ENCODE data around the gene LSS. TPM values are rescaled to one million over a fixed set of nuclear protein-coding genes. Genes with fewer than 3 reads are reported as not detected.
"Not testable (repeated sequence)": the region's sequence is repeated elsewhere in the genome, so short reads cannot be mapped to it uniquely, and the experiment has no call there.

The LSS gene
- total and polyA plus RNA-seq, 8 donors = 34.9 to 184 (median 54.5) TPM

DNA sequence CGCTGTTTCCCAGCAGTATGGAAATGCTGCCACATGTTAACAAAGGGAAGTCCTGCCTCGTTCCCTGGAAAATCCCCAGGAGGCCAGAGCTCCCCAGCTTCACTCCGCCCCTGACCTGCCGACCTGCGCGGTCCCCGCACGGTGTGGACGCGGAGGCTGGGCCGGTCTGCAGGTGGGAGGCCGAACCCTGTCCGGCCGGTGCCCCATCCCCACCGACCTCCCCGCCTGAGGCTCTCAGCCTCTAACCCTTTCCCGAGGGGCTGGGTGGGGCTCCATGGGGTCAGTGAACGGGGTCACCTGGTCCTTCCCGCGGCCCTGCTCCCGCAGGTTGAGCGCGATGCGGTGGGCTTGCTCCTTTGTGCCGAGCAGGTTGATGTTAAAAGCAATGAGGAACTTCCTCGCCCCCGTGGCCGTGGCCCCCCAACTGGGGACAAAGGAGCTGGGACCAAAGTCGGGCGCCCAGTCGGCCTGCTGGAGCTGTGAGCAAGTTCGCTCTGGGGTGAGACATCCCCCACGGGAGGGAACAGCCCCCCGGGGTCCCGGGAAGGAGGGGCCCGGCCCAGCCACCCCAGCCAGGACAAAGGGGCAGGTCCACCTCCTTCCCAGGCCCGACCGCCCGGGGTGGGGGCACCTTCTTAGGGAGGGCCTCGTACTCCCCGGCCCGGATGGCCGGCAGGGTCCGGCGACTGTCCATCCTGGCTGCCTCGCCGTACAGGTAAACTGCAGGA, 77.1 kb downstream of the LSS start:
- H3K9me3 ChIP-seq = no peaks in the 10 kb centered on the region
- ATAC-seq (no peak), DNase-seq (peak in 2 of 4 donors; percentile 28 to 83)
- peaks cover 0 to 15% of the 10 kb centered on the region in 2 donors for H3K27me3 ChIP-seq
- peaks cover 0 to 7% of the 10 kb centered on the region in 2 donors for H3K4me1 ChIP-seq
- no peaks in the 10 kb centered on the region for H3K36me3 ChIP-seq
- no peak overlapping the region for H3K27ac ChIP-seq
- intact Hi-C loops (cut with DNase I) = no loop called here
- TF ChIP-seq, protein P1, sequence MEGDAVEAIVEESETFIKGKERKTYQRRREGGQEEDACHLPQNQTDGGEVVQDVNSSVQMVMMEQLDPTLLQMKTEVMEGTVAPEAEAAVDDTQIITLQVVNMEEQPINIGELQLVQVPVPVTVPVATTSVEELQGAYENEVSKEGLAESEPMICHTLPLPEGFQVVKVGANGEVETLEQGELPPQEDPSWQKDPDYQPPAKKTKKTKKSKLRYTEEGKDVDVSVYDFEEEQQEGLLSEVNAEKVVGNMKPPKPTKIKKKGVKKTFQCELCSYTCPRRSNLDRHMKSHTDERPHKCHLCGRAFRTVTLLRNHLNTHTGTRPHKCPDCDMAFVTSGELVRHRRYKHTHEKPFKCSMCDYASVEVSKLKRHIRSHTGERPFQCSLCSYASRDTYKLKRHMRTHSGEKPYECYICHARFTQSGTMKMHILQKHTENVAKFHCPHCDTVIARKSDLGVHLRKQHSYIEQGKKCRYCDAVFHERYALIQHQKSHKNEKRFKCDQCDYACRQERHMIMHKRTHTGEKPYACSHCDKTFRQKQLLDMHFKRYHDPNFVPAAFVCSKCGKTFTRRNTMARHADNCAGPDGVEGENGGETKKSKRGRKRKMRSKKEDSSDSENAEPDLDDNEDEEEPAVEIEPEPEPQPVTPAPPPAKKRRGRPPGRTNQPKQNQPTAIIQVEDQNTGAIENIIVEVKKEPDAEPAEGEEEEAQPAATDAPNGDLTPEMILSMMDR (IDR thresholded peaks at IDR 0.05) = no peak
- no peak overlapping the region for H3K4me3 ChIP-seq

DNA sequence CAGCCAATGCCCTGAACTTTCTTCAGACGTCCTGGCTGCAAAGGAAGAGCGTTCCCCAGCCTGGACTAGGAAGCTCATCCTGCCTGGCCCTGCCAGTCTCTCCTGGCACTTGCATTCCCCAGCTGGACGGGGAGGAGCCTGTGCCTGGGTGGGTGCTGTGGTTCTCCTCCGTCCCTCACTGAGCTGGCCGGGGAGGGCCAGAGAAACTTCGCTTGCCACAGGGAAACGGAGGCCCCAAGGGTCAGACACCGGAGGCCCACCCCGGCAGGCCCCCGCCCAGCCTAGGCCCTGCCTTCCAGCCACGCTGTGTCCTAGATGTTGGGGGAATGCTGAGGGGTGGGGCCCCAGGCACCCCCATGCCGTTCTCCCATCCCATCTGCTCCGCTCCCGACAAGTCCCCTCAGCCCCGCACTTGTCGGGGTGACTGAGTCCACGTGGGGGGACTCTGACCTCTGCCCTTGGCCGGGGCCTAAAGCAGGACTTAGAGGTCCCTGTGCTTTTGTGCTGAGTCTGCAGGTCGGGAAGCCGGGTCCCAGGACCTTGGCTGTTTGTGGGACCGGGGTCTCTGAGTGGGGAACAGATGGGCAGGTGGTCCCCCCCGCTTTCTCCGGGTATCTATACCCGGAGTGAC, 78.0 kb downstream of the LSS start:
- Histone ChIP-seq H3K4me1 (peaks cover 0 to 7% of the 10 kb centered on the region in 2 donors), H3K9me3 (no peaks in the 10 kb centered on the region), H3K27ac (no peak overlapping the region), H3K4me3 (no peak overlapping the region), H3K36me3 (no peaks in the 10 kb centered on the region), H3K27me3 (peaks cover 0 to 15% of the 10 kb centered on the region in 2 donors)
- intact Hi-C loops (cut with DNase I) = no loop called here
- TF ChIP-seq, protein P1 (IDR thresholded peaks at IDR 0.05) = no peak
- ATAC-seq = no peak
- DNase-seq = peak in 1 of 4 donors; percentile 71

DNA sequence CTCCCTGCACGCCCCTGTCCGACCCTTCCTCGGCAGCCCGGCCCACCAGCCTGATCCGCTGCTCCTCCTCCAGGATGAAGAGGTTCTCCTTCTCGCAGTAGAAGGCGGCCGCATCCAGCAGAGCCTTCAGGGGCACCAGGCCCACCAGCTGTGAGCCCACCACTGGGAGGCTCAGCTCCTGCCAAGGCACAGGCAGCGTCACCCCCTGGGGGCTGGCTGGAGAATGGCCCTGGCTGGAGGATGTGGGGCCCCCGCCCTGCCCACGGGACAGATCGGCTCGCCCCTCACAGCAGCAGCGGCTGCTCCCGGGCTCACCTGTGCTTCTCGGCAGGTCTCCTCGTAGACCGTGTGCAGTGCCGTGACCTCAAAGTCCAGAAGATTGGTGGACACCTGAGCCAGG, 78.5 kb downstream of the LSS start:
- no peak for ATAC-seq
- TF ChIP-seq, protein P1 (IDR thresholded peaks at IDR 0.05) = no peak
- Histone ChIP-seq H3K27ac (no peak overlapping the region), H3K9me3 (no peaks in the 10 kb centered on the region), H3K4me3 (no peak overlapping the region), H3K4me1 (peaks cover 0 to 7% of the 10 kb centered on the region in 2 donors), H3K27me3 (peaks cover 0 to 15% of the 10 kb centered on the region in 2 donors), H3K36me3 (no peaks in the 10 kb centered on the region)
- intact Hi-C loops (cut with DNase I) = no loop called here
- peak in 1 of 4 donors; percentile 70 for DNase-seq

DNA sequence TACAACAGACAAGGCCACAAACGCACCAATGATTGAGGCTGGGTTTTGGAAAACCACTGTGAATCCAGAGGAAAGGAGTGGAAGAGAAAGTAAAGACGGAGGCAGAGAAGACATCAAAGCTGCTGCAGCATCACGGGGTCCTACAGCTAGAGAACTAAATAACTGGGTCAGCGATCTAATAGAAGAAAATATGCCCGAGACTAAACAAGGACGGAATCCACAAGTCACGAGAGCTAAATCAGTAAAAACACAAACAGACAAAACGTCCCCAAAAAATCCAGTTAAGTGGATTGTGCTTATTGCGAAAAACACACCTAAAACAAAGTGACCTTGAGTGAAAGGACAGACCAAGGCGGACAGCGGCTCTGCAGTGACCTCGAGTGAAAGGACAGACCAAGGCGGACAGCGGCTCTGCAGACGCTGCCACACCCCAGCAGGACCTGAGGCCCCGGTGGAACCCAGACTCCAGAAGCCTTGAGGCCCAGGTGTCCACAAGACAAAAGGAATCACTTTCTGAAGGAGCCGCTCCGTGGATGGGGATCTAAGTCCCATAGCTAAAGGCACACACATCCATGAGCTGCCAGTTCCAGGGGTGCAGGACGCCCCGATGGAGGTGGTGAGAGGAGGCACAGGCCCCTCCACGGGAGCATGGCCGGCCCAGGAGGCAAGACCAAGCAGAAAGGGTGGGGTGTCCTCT, 79.2 kb downstream of the LSS start:
- TF ChIP-seq, protein P1 (IDR thresholded peaks at IDR 0.05) = no peak
- H3K4me3 ChIP-seq = no peak overlapping the region
- peaks cover 0 to 7% of the 10 kb centered on the region in 2 donors for H3K4me1 ChIP-seq
- no peaks in the 10 kb centered on the region for H3K36me3 ChIP-seq
- no peak for ATAC-seq
- H3K27me3 ChIP-seq = peaks cover 0 to 15% of the 10 kb centered on the region in 2 donors
- intact Hi-C loops (cut with DNase I) = no loop called here
- H3K9me3 ChIP-seq = no peaks in the 10 kb centered on the region
- peak in 2 of 4 donors; percentile 27 to 74 for DNase-seq
- no peak overlapping the region for H3K27ac ChIP-seq

DNA sequence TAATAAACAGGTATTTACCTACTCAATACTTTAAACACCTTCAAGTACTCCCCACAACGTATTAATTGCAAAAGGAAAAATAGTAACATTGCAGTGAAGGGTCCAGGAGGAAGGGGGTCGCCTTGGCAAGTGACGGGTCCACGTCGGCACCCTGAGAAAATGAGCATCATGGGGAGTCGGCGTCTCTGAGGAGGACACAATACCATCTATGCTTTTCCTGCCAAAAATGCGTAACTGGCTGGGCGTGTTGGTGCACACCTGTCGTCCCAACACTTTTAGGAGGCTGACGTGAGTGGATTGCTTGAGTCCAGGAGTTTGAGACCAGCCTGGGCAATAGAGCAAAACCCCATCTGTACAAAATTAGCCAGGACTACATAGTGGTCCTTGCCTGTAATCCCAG, 80.5 kb downstream of the LSS start:
- H3K4me1 ChIP-seq = peaks cover 0 to 7% of the 10 kb centered on the region in 2 donors
- TF ChIP-seq, protein P1 (IDR thresholded peaks at IDR 0.05) = no peak
- H3K27me3 ChIP-seq = peaks cover 0 to 13% of the 10 kb centered on the region in 2 donors
- intact Hi-C loops (cut with DNase I) = no loop called here
- H3K9me3 ChIP-seq = no peaks in the 10 kb centered on the region
- no peak for DNase-seq
- no peak for ATAC-seq
- no peak overlapping the region for H3K27ac ChIP-seq
- no peaks in the 10 kb centered on the region for H3K36me3 ChIP-seq
- H3K4me3 ChIP-seq = no peak overlapping the region

DNA sequence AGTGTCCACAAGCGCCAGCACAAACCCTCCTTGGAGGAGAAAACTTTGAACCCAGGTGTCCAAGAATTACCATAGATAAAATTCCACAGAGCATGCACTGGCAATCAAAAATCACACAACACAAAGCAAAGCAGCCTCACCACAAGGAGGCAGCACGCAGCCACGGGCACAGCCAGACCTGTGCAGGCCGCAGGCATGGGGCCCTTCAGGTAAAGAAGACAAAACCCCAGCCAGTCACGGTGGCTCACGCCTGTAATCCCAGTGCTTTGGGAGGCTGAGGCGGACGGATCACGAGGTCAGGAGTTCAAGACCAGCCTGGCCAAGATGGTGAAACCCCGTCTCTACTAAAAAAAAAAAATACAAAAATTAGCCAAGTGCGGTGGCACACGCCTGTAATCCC, 81.1 kb downstream of the LSS start:
- H3K9me3 ChIP-seq; H3K36me3 ChIP-seq; intact Hi-C loops (cut with DNase I); H3K27me3 ChIP-seq; H3K4me3 ChIP-seq; H3K4me1 ChIP-seq; H3K27ac ChIP-seq: not testable (repeated sequence)
- peak; percentile 31 for ATAC-seq
- DNase-seq = peak in 1 of 4 donors; percentile 61

Data from left lung (tissue), 10 donors.